HUES6 (cell line): Measurements from ENCODE around the gene SERPINH1.

Source experiments
- H3K27ac ChIP-seq: 2 replicates; pipeline ENCODE4 v1.7.0; 2013; ENCODE audit warnings: low read depth, mild to moderate bottlenecking, low read length, inconsistent platforms
- H3K27me3 ChIP-seq: 2 replicates; pipeline ENCODE4 v1.6.1; 2013; ENCODE audit warnings: low read length; ENCODE audit not compliant: control insufficient read depth, insufficient read depth
- H3K36me3 ChIP-seq: 2 replicates; pipeline ENCODE4 v1.6.1; 2013; ENCODE audit warnings: low read length; ENCODE audit not compliant: control insufficient read depth, insufficient read depth
- H3K4me1 ChIP-seq: 2 replicates; pipeline ENCODE4 v1.6.1; 2013; ENCODE audit warnings: low read length; ENCODE audit not compliant: control insufficient read depth, insufficient read depth
- H3K4me3 ChIP-seq: 2 replicates; pipeline ENCODE4 v1.5.1; 2013; ENCODE audit warnings: low read depth, low read length
- H3K9ac ChIP-seq: one replicate; pipeline ENCODE4 v1.6.1; 2013; ENCODE audit warnings: mild to moderate bottlenecking, low read length
- H3K9me3 ChIP-seq: 2 replicates; pipeline ENCODE4 v1.6.1; 2013; ENCODE audit warnings: low read depth, low read length; ENCODE audit not compliant: control insufficient read depth, insufficient read depth

Gene SERPINH1

DNA sequence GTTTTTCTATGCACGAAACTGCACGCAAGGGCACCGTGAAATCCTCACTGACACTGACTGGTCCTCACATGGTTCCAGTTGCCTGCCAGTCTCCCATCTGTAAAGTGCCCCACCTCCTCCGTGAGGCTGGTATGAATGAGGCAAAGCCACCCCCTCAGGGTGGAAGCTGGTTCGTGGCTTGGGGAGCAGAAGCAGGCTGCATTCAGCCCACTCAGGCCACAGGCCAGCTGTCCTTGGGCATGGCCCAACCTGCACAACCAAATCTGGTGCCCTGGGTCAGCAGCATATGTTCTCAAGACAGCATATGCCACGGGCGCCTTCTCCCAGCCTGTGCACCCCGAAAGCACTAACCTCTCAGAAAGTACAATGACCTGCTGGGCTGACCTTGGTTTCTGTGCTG is 29.3 kb downstream of the SERPINH1 start:
- no peak overlapping the region for H3K27ac ChIP-seq
- H3K9ac ChIP-seq = no peak overlapping the region
- H3K4me3 ChIP-seq = no peak overlapping the region
- no peaks in the 10 kb centered on the region for H3K4me1 ChIP-seq
- no peaks in the 10 kb centered on the region for H3K36me3 ChIP-seq
- no peaks in the 10 kb centered on the region for H3K9me3 ChIP-seq
- H3K27me3 ChIP-seq = no peaks in the 10 kb centered on the region; the same call in 1 of the 2 replicates

DNA sequence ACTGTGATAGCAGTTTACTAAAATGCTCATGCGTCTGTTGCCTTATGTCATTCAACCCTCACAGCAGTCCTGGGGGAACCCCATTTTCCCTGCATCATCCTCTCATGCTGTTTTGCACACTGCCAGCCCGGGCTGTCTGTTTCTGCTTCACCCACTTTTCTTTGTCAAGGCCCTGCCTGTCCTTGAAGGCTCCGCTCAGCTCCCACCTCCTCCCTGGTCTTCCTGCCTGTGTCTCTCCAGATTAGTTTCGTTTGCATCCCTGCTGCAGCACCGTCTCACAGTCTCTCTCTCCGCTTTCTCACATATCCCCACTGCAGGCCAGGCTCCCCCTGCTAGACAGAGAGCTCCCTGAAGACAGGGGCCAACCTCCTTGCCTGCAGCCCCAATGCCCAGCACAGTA is 29.9 kb downstream of the SERPINH1 start:
- no peaks in the 10 kb centered on the region for H3K9me3 ChIP-seq
- H3K36me3 ChIP-seq = no peaks in the 10 kb centered on the region
- no peak overlapping the region for H3K9ac ChIP-seq
- H3K4me3 ChIP-seq = no peak overlapping the region
- H3K27ac ChIP-seq = no peak overlapping the region
- H3K4me1 ChIP-seq = no peaks in the 10 kb centered on the region
- no peaks in the 10 kb centered on the region; the same call in 1 of the 2 replicates for H3K27me3 ChIP-seq

DNA sequence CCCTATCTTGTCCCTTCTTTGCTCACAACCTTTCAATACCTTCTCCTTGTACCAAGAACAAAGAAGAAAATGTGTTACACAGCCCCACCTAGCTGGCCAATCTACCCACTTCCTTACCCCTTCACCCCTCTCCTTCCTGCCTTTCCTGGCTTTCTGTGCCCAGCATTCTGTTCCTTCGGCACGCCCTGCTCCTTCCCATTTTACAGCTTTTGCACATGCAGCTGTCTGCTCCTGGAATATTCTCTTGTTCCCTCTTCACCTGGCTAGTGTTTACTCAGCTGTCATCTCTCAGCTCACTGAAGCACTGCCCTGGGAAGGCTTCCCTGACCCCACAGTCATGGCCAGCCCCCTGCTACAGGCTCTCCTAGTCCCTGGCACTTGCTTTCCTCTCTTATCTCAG is 30.7 kb downstream of the SERPINH1 start:
- Histone ChIP-seq H3K9me3 (no peaks in the 10 kb centered on the region), H3K27me3 (no peaks in the 10 kb centered on the region; the same call in 1 of the 2 replicates), H3K36me3 (no peaks in the 10 kb centered on the region), H3K4me1 (peaks cover 3% of the 10 kb centered on the region; the same call in 1 of the 2 replicates), H3K27ac (no peak overlapping the region), H3K4me3 (no peak overlapping the region), H3K9ac (no peak overlapping the region)

DNA sequence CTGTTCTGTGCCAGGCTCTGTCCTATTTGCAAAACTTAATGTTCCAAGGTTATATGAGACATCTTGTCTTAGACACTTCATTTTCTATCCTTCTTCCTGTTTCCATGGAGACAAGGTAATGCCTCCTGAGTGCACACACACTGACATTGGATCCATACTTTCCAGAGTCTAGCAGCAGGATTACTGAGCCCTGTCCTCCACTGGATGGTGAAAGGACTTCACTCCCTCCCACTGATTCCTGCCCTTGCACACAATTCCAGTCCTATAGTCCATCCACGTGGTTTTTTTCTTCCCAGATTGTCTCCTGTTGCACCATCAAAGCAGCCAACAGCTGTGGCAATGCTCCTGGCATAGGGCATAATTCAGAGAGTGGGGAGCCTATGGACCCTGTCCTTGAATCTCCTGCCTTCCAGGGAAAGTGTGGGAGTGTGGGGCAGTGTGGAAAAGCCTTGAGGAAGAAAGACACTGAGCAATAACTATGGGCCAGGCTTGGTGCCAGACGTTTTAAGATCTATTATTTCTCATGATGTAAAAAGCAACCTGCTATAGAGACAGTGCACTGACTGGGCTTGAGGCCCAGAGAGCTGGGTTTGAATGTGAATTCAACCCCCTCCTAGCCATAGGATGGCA is 31.3 kb downstream of the SERPINH1 start:
- no peak overlapping the region for H3K27ac ChIP-seq
- H3K27me3 ChIP-seq = no peaks in the 10 kb centered on the region; the same call in 1 of the 2 replicates
- peaks cover 3% of the 10 kb centered on the region; the same call in 1 of the 2 replicates for H3K4me1 ChIP-seq
- H3K9me3 ChIP-seq = no peaks in the 10 kb centered on the region
- H3K4me3 ChIP-seq = no peak overlapping the region
- no peak overlapping the region for H3K9ac ChIP-seq
- H3K36me3 ChIP-seq = no peaks in the 10 kb centered on the region

DNA sequence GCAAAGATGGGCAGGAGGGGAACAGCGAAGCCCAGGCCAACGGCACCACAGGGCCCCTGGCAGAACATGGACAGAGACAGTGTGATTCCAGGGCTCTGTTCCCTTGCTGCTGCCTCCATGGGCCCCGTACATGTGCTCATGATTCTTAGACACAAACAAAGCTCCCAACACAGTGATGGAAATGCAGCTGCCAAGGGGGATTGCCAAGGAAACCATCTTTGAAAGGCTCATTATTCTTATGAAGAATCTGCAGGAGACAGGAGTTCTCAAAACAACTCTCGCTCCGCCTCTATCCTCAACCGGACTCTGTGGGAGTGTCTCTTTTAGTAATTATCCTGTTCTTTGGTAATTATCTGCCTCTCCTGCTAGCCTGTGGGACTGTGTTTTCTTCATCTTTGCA is 32.2 kb downstream of the SERPINH1 start:
- Histone ChIP-seq H3K9ac (no peak overlapping the region), H3K4me1 (peaks cover 3% of the 10 kb centered on the region; the same call in 1 of the 2 replicates), H3K27me3 (no peaks in the 10 kb centered on the region; the same call in 1 of the 2 replicates), H3K36me3 (no peaks in the 10 kb centered on the region), H3K4me3 (no peak overlapping the region), H3K27ac (no peak overlapping the region), H3K9me3 (no peaks in the 10 kb centered on the region)

DNA sequence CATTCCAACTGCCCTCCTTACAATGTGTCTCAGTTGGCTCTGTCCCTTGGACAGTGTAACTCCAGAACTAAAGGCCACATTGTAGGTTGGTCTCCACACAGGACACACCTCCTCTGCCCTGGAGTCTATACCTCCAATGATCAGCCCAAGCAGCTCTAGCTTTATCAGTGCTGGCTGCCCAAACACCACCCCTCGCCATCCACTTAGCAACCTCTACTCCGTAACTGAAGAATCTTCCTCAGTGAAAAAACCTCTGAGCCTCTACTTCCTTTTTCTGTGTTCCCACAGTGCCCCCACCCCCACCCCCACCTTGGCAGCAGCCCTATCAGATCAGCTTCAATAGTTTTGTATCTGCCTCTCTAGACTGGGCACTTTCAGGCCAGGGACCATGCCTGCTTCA is 33.4 kb downstream of the SERPINH1 start:
- Histone ChIP-seq H3K4me3 (no peak overlapping the region), H3K36me3 (no peaks in the 10 kb centered on the region), H3K27ac (no peak overlapping the region)

DNA sequence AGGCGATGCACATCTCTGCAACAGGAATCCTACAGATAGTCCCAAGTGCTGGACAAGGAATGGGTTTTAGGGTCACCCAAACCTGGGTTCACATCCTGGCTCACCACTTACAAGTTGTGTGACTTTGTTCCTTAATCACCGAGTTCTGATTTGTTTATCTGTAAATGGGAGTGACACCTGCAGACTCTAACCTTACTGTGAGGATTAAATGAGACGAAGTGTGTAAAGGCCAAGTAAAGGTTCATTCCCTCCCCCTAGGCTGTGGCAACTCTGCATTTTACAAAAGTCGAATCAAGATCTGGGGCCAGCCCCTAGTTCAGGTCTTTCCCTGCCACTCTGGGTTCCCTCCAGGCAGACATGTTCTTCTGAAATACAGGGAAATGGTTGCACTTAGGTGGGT is 34.9 kb downstream of the SERPINH1 start:
- no peaks in the 10 kb centered on the region; the same call in 1 of the 2 replicates for H3K27me3 ChIP-seq

More for the DNA sequence above, 33.4 kb downstream of the SERPINH1 start:
- Histone ChIP-seq H3K9me3 (no peaks in the 10 kb centered on the region), H3K4me1 (peaks cover 3% of the 10 kb centered on the region; the same call in 1 of the 2 replicates), H3K9ac (no peak overlapping the region), H3K27me3 (no peaks in the 10 kb centered on the region; the same call in 1 of the 2 replicates)

DNA sequence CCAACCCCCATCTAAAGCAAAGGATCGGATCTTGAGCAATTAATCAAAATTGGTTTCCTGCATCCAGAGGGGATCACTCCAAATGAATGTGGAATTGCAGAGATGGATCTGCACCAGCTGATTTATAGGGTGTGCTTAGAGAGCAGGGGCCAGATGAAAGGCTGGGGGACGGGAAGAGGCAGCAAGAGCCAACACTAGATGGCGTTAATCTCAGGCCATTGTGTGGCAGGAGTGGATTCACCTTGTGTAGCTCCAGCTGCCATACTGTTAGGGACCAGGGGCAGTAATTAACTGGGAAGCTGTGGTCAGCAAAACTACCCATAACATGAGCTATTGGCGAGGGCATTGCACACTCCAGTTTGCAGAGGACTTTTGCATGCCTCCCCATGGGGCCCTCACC is 35.6 kb downstream of the SERPINH1 start:
- Histone ChIP-seq H3K4me3 (no peak overlapping the region), H3K27me3 (no peaks in the 10 kb centered on the region; the same call in 1 of the 2 replicates), H3K9me3 (no peaks in the 10 kb centered on the region), H3K4me1 (peaks cover 3% of the 10 kb centered on the region; the same call in 1 of the 2 replicates), H3K27ac (no peak overlapping the region), H3K36me3 (no peaks in the 10 kb centered on the region), H3K9ac (no peak overlapping the region)

More for the DNA sequence above, 34.9 kb downstream of the SERPINH1 start:
- Histone ChIP-seq H3K27ac (no peak overlapping the region), H3K9ac (no peak overlapping the region), H3K36me3 (no peaks in the 10 kb centered on the region), H3K4me3 (no peak overlapping the region), H3K9me3 (no peaks in the 10 kb centered on the region), H3K4me1 (peaks cover 3% of the 10 kb centered on the region; the same call in 1 of the 2 replicates)

DNA sequence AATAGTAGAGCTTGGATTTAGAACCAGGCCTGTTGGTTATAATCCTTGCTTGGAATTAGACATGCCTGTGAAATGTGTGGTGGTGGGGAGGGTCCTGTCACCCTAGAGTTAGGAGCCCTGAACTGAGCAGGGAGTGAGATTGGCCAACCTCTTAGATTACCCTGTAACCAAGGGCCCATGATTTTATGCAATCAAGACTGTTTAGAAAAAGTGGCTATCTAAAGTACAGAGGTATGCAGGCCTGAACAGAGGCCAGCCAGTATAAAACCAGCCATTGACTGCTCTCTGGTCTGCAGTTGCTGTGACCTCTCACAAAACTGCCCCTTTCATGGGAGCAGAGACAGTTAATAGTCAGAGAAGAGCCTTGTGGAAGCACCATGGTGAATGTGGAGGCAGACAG is 36.2 kb downstream of the SERPINH1 start:
- Histone ChIP-seq H3K36me3 (no peaks in the 10 kb centered on the region), H3K4me1 (peaks cover 3% of the 10 kb centered on the region; the same call in 1 of the 2 replicates), H3K27ac (no peak overlapping the region), H3K9me3 (no peaks in the 10 kb centered on the region), H3K27me3 (no peaks in the 10 kb centered on the region), H3K4me3 (no peak overlapping the region), H3K9ac (no peak overlapping the region)

DNA sequence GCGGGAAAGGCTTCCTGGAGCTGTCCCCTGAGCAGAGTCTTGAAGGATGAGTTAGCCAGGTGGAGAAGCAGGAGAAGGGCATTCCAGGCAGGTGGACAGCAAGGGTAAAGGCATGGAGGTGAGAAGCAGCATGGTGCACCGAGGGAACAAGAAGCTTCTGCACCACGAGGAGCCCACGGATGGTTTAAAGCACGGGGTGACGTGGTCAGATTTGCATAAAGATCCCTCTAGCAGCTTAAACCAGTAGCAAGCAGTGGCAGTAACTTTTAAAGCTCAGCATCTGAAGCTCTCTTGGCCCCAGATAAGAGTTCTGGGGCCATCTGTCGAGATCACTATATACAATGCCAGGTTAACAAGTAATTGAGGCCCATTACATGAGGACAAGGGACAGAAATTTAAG is 36.8 kb downstream of the SERPINH1 start:
- Histone ChIP-seq H3K9ac (no peak overlapping the region), H3K9me3 (no peaks in the 10 kb centered on the region), H3K4me1 (peaks cover 3% of the 10 kb centered on the region; the same call in 1 of the 2 replicates), H3K36me3 (no peaks in the 10 kb centered on the region), H3K27me3 (no peaks in the 10 kb centered on the region), H3K4me3 (no peak overlapping the region), H3K27ac (no peak overlapping the region)

DNA sequence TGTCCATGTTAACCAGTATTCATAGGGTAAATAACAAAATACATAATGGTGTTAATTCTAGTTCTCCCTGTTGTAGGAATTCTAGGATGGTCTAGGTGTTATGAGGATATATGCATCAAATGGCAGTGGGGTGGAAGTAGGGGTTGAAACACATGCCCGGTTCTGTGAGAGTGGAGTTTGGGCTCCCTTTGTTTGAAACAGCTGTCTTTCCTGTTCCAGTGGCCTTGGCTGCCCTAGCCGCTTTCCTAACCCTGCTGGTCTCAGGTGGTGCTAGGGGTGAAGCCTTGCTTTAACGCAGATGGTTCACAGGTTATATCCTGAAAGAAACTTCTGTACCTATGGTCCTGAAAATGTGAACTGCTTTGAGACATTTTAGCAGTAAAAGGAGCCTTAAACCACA is 38.3 kb downstream of the SERPINH1 start:
- Histone ChIP-seq H3K4me3 (no peak overlapping the region), H3K27ac (no peak overlapping the region), H3K4me1 (peaks cover 3% of the 10 kb centered on the region; the same call in 1 of the 2 replicates), H3K27me3 (no peaks in the 10 kb centered on the region), H3K36me3 (no peaks in the 10 kb centered on the region), H3K9ac (no peak overlapping the region), H3K9me3 (no peaks in the 10 kb centered on the region)
